NB4 (cell line): ENCODE measurements around the gene LYST.

Source experiments
- POLR2A ChIP-seq: IDR thresholded peaks from 2 replicates; pipeline ENCODE4 v1.6.1; 2011; ENCODE audit warnings: mild to moderate bottlenecking; ENCODE audit not compliant: insufficient read length; ENCODE audit errors: extremely low read depth
- TF ChIP-seq, protein P1 (sequence below): IDR thresholded peaks from one replicate; pipeline ENCODE4 v1.5.1; 2012; ENCODE audit warnings: low read depth, low read length

GRCh38 chr1:235822685-235823084 is 44.0 kb downstream of the LYST start:
- TF ChIP-seq, protein P1, sequence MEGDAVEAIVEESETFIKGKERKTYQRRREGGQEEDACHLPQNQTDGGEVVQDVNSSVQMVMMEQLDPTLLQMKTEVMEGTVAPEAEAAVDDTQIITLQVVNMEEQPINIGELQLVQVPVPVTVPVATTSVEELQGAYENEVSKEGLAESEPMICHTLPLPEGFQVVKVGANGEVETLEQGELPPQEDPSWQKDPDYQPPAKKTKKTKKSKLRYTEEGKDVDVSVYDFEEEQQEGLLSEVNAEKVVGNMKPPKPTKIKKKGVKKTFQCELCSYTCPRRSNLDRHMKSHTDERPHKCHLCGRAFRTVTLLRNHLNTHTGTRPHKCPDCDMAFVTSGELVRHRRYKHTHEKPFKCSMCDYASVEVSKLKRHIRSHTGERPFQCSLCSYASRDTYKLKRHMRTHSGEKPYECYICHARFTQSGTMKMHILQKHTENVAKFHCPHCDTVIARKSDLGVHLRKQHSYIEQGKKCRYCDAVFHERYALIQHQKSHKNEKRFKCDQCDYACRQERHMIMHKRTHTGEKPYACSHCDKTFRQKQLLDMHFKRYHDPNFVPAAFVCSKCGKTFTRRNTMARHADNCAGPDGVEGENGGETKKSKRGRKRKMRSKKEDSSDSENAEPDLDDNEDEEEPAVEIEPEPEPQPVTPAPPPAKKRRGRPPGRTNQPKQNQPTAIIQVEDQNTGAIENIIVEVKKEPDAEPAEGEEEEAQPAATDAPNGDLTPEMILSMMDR, result no peak
- no peak for TF ChIP-seq POLR2A
